NCI-H1417 treated with DMSO at 0.1 percent for 48 hours (cell line): ENCODE results near the gene CTSW.
"Not testable (repeated sequence)": the region's sequence is repeated elsewhere in the genome, so short reads cannot be mapped to it uniquely, and the experiment has no call there.

Experiments used
- DNase-seq: peaks from one replicate; lab custom pipeline; 2025; lab: John Stamatoyannopoulos, UW

Gene CTSW

GRCh38 chr11:65886826-65887722 is 7.4 kb downstream of the CTSW start:
- no peak for DNase-seq

- DNase-seq, result no peak
Measured at GRCh38 chr11:65887723-65888162, 8.1 kb downstream of the CTSW start.

GRCh38 chr11:65888163-65888814 is 8.7 kb downstream of the CTSW start, which contains the start of gene FIBP:
TSS of gene FIBP (minus strand) at chr11:65888471. CDS start at chr11:65888418, 53 bp downstream.
- peak; percentile 70 for DNase-seq

GRCh38 chr11:65890324-65891218 is 10.9 kb downstream of the CTSW start, which contains the start of gene CCDC85B:
TSS of gene CCDC85B (plus strand) at chr11:65890673. CDS start at chr11:65890784, 111 bp downstream.
- DNase-seq, result peak; percentile 88

- no peak for DNase-seq
Measured at GRCh38 chr11:65891219-65892136, 11.8 kb downstream of the CTSW start.

- DNase-seq, result not testable (repeated sequence)
Measured at GRCh38 chr11:65892137-65892540, 12.5 kb downstream of the CTSW start.

- DNase-seq, result no peak
Measured at GRCh38 chr11:65892661-65893317, 13.2 kb downstream of the CTSW start.

- DNase-seq, result no peak
Measured at GRCh38 chr11:65894034-65894591, 14.5 kb downstream of the CTSW start.

GRCh38 chr11:65895482-65895981 is 15.9 kb downstream of the CTSW start:
- DNase-seq, result no peak

GRCh38 chr11:65896034-65896999 is 16.7 kb downstream of the CTSW start:
- DNase-seq, result no peak

GRCh38 chr11:65897020-65897471 is 17.4 kb downstream of the CTSW start:
- no peak for DNase-seq

- no peak for DNase-seq
Measured at GRCh38 chr11:65898656-65899355, 19.2 kb downstream of the CTSW start.

- no peak for DNase-seq
Measured at GRCh38 chr11:65899356-65900124, 19.9 kb downstream of the CTSW start.

GRCh38 chr11:65900125-65900898 is 20.7 kb downstream of the CTSW start, which contains the start of gene FOSL1:
TSS of gene FOSL1 (minus strand) at chr11:65900388. CDS start at chr11:65900339, 49 bp downstream.
- DNase-seq, result peak; percentile 31

GRCh38 chr11:65900899-65901180 is 21.2 kb downstream of the CTSW start:
- DNase-seq, result no peak

- no peak for DNase-seq
Measured at GRCh38 chr11:65903068-65903481, 23.4 kb downstream of the CTSW start.
